ENCODE data around the gene DCANP1.

DNA sequence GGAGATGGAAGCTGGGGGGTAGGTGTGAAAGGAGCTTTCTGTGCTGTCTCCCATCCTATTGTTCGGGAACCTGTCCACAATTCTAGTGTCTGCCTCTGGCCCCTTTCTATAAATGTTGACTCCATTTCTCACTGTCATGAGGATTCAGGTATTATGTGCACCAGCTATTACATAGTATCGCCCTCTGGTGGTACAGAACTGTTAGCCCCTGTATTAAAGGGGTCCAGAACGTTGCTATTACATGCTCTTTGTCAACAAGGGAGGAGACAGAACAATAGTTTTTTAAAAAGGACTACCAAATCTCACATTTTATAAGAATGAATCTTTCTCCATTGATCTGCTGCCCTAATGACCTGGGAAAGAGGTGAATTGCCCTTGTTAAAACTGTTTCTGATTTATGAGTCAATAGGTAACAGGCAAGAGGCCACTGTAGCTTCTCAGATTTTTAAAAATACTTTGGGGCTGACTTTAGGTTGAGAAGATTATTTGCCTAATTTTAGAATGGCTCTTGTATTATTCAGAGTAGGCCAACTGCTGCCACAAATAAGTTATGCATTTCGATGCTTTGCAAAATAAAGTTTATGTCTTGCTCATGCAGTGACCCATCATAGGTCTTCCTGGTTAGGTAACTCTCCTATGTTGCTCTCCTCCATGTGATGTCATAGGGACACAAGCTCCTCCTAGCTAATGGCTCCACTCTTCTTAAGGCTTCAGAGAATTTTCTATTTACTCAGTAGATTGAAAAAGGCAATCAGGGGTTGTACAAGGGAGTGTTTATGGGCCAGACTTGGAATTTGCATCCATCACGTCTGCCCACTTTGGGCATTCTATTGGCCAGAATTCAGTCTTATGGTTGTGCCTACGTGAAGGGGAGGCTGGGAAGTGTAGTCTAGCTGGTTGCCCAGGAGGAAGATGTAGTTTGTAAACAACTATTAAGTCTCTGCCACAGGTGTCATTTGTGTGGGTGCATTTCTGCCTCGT lies 20.8 kb downstream of the DCANP1 start:
- TF ChIP-seq POLR2A (IDR thresholded peaks at IDR 0.05; ENCODE audit: extremely low read depth, insufficient read length): no peak
- TF ChIP-seq, protein P1, sequence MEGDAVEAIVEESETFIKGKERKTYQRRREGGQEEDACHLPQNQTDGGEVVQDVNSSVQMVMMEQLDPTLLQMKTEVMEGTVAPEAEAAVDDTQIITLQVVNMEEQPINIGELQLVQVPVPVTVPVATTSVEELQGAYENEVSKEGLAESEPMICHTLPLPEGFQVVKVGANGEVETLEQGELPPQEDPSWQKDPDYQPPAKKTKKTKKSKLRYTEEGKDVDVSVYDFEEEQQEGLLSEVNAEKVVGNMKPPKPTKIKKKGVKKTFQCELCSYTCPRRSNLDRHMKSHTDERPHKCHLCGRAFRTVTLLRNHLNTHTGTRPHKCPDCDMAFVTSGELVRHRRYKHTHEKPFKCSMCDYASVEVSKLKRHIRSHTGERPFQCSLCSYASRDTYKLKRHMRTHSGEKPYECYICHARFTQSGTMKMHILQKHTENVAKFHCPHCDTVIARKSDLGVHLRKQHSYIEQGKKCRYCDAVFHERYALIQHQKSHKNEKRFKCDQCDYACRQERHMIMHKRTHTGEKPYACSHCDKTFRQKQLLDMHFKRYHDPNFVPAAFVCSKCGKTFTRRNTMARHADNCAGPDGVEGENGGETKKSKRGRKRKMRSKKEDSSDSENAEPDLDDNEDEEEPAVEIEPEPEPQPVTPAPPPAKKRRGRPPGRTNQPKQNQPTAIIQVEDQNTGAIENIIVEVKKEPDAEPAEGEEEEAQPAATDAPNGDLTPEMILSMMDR (IDR thresholded peaks at IDR 0.05; ENCODE audit: low read depth, low read length): peak; percentile 86
- TF ChIP-seq MYC (IDR thresholded peaks at IDR 0.05; ENCODE audit: low read depth, low read length): peak; percentile 61; the same call in 1 of the 2 replicates

Measured in NB4 (cell line).